Measurements from ENCODE around the gene PPM1D.

DNA sequence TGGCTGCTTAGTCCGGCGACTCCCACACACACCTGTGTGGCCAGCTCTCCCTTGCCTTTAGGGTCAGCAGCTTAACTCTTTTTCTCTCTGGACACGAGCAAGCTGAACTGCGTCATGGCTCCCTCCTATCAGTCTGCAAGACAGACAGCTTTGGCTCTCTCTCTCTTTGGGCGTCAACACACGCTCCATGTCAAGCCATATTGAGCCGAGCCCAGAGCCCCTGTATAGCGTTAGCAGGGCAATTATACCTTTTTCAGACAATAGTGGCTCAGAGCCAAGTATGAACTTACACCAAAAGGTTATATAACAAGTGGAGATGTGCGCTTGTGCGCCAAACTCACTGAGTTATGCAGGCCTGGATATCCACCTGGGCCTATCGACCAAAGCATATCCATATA lies 39.1 kb upstream of the PPM1D start:
- TF ChIP-seq, protein P1, sequence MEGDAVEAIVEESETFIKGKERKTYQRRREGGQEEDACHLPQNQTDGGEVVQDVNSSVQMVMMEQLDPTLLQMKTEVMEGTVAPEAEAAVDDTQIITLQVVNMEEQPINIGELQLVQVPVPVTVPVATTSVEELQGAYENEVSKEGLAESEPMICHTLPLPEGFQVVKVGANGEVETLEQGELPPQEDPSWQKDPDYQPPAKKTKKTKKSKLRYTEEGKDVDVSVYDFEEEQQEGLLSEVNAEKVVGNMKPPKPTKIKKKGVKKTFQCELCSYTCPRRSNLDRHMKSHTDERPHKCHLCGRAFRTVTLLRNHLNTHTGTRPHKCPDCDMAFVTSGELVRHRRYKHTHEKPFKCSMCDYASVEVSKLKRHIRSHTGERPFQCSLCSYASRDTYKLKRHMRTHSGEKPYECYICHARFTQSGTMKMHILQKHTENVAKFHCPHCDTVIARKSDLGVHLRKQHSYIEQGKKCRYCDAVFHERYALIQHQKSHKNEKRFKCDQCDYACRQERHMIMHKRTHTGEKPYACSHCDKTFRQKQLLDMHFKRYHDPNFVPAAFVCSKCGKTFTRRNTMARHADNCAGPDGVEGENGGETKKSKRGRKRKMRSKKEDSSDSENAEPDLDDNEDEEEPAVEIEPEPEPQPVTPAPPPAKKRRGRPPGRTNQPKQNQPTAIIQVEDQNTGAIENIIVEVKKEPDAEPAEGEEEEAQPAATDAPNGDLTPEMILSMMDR (IDR thresholded peaks at IDR 0.05; ENCODE audit: insufficient read depth, low read length, poor library complexity, severe bottlenecking) = no peak
- TF ChIP-seq EZH2phosphoT487 (conservative IDR thresholded peaks at IDR 0.05; ENCODE audit: low read length) = no peak
